H9 (cell line): ENCODE data around the gene DOK6. TPM values are rescaled to one million over a fixed set of nuclear protein-coding genes. Genes with fewer than 3 reads are reported as not detected.

Experiments used
- DNase-seq: peaks from one replicate; pipeline ENCODE4 v3.0.0-alpha.2; 2017
- H2AFZ ChIP-seq: one replicate; pipeline ENCODE4 v1.6.1; 2013; ENCODE audit warnings: mild to moderate bottlenecking, low read length, control low read depth, moderate library complexity
- H2AK5ac ChIP-seq: 2 replicates; pipeline ENCODE4 v1.6.1; 2013; ENCODE audit warnings: low read length, control low read depth, mixed read lengths; ENCODE audit not compliant: insufficient read length
- H2BK120ac ChIP-seq: one replicate; pipeline ENCODE4 v1.6.1; 2013; ENCODE audit warnings: low read depth, mild to moderate bottlenecking, low read length, control low read depth, inconsistent platforms; ENCODE audit not compliant: poor library complexity, severe bottlenecking
- H2BK12ac ChIP-seq: 2 replicates; pipeline ENCODE4 v1.6.1; 2013; ENCODE audit warnings: low read length, control low read depth, mixed read lengths, low read depth; ENCODE audit not compliant: insufficient read length
- H2BK15ac ChIP-seq: 2 replicates; pipeline ENCODE4 v1.6.1; 2013; ENCODE audit warnings: low read depth, low read length, control low read depth
- H2BK20ac ChIP-seq: one replicate; pipeline ENCODE4 v1.6.1; 2013; ENCODE audit warnings: low read depth, mild to moderate bottlenecking, low read length, control low read depth, inconsistent platforms; ENCODE audit not compliant: poor library complexity, severe bottlenecking
- H2BK5ac ChIP-seq: 2 replicates; pipeline ENCODE4 v1.6.1; 2013; ENCODE audit warnings: low read length, control low read depth, mixed read lengths; ENCODE audit not compliant: insufficient read length
- H3K14ac ChIP-seq: 2 replicates; pipeline ENCODE4 v1.6.1; 2013; ENCODE audit warnings: low read length, control low read depth; ENCODE audit not compliant: insufficient read depth
- H3K18ac ChIP-seq: 2 replicates; pipeline ENCODE4 v1.6.1; 2013; ENCODE audit warnings: low read depth, mild to moderate bottlenecking, mixed read lengths, low read length, control low read depth; ENCODE audit not compliant: insufficient read length
- H3K23ac ChIP-seq: 2 replicates; pipeline ENCODE4 v1.6.1; 2013; ENCODE audit warnings: low read length, control low read depth, mixed read lengths, low read depth; ENCODE audit not compliant: insufficient read length
- H3K23me2 ChIP-seq: 2 replicates; pipeline ENCODE4 v1.6.1; 2013; ENCODE audit warnings: low read depth, mild to moderate bottlenecking, mixed read lengths, low read length, control low read depth; ENCODE audit not compliant: insufficient read length, poor library complexity, severe bottlenecking
- H3K27ac ChIP-seq: 2 replicates; pipeline ENCODE4 v1.5.1; 2013; ENCODE audit warnings: low read length, control low read depth, mixed read lengths, low read depth; ENCODE audit not compliant: insufficient read length
- H3K27me3 ChIP-seq: 2 replicates; pipeline ENCODE4 v1.6.1; 2013; ENCODE audit warnings: low read length, control low read depth, inconsistent platforms; ENCODE audit not compliant: insufficient read depth
- H3K4ac ChIP-seq: 2 replicates; pipeline ENCODE4 v1.6.1; 2013; ENCODE audit warnings: low read depth, mild to moderate bottlenecking, control low read depth, inconsistent platforms, low read length, moderate library complexity
- H3K4me1 ChIP-seq: 2 replicates; pipeline ENCODE4 v1.6.1; 2013; ENCODE audit warnings: low read length, control low read depth, inconsistent platforms; ENCODE audit not compliant: insufficient read depth
- H3K4me2 ChIP-seq: 2 replicates; pipeline ENCODE4 v1.6.1; 2013; ENCODE audit warnings: low read length, control low read depth, mixed read lengths; ENCODE audit not compliant: insufficient read length, insufficient read depth
- H3K56ac ChIP-seq: 2 replicates; pipeline ENCODE4 v1.6.1; 2013; ENCODE audit warnings: low read depth, mild to moderate bottlenecking, mixed read lengths, low read length, control low read depth; ENCODE audit not compliant: insufficient read length
- H3K79me1 ChIP-seq: 2 replicates; pipeline ENCODE4 v1.6.1; 2013; ENCODE audit warnings: low read depth, mild to moderate bottlenecking, moderate library complexity, low read length, control low read depth, inconsistent platforms; ENCODE audit not compliant: insufficient read depth, poor library complexity, severe bottlenecking
- H3K79me2 ChIP-seq: 2 replicates; pipeline ENCODE4 v1.6.1; 2013; ENCODE audit warnings: low read length, control low read depth, inconsistent platforms; ENCODE audit not compliant: insufficient read depth
- H3K9ac ChIP-seq: 2 replicates; pipeline ENCODE4 v1.6.1; 2013; ENCODE audit warnings: low read length, control low read depth, mixed read lengths; ENCODE audit not compliant: insufficient read length; ENCODE audit errors: extremely low read depth
- H3K9me3 ChIP-seq: one replicate; pipeline ENCODE4 v1.6.1; 2013; ENCODE audit warnings: low read depth, low read length, inconsistent platforms; ENCODE audit not compliant: control insufficient read depth
- H3T11ph ChIP-seq: one replicate; pipeline ENCODE4 v1.6.1; 2013; ENCODE audit warnings: mild to moderate bottlenecking, low read length, control low read depth, inconsistent platforms
- H4K20me1 ChIP-seq: one replicate; pipeline ENCODE4 v1.6.1; 2013; ENCODE audit not compliant: control insufficient read depth, insufficient read length, insufficient read depth
- H4K5ac ChIP-seq: 2 replicates; pipeline ENCODE4 v1.6.1; 2013; ENCODE audit warnings: low read depth, mild to moderate bottlenecking, mixed read lengths, low read length, control low read depth; ENCODE audit not compliant: insufficient read length
- H4K8ac ChIP-seq: replicated peaks from 2 replicates; pipeline ENCODE4 v1.6.1; 2013; ENCODE audit warnings: low read length, control low read depth, mixed read lengths, low read depth; ENCODE audit not compliant: insufficient read length
- H4K91ac ChIP-seq: 2 replicates; pipeline ENCODE4 v1.6.1; 2013; ENCODE audit warnings: low read depth, mild to moderate bottlenecking, moderate library complexity, mixed read lengths, low read length, control low read depth; ENCODE audit not compliant: insufficient read length
- H3K27ac Mint-ChIP-seq, 3 experiments: 2 replicates in 2 of 3; 3 replicates in 1 of 3; pipeline ENCODE4 v1.8.0; 2020 to 2021; ENCODE audit warnings: mixed read lengths in 3 of 3, mild to moderate bottlenecking in 1 of 3, moderate library complexity in 1 of 3
- H3K27me3 Mint-ChIP-seq: 2 replicates; pipeline ENCODE4 v1.8.0; 2021; ENCODE audit warnings: low read depth, mild to moderate bottlenecking, moderate library complexity, mixed read lengths
- H3K36me3 Mint-ChIP-seq, 3 experiments: 2 replicates in 2 of 3; 3 replicates in 1 of 3; pipeline ENCODE4 v1.8.0; 2020 to 2021; ENCODE audit warnings: low read depth in 3 of 3, mixed read lengths in 3 of 3; ENCODE audit not compliant: insufficient read depth in 1 of 3
- H3K4me1 Mint-ChIP-seq, 2 experiments: 2 replicates each; pipeline ENCODE4 v1.8.0; 2020; ENCODE audit warnings: mixed read lengths in 2 of 2
- H3K4me3 Mint-ChIP-seq, 2 experiments: 2 replicates in 1 of 2; 3 replicates in 1 of 2; pipeline ENCODE4 v1.8.0; 2020 to 2021; ENCODE audit warnings: mild to moderate bottlenecking in 2 of 2, mixed read lengths in 2 of 2, moderate library complexity in 1 of 2
- H3K9me3 Mint-ChIP-seq, 2 experiments: 2 replicates in 1 of 2; 3 replicates in 1 of 2; pipeline ENCODE4 v1.8.0; 2020; ENCODE audit warnings: mild to moderate bottlenecking in 2 of 2, mixed read lengths in 2 of 2, moderate library complexity in 1 of 2
- WGBS: extraction: QIAGEN DNeasy Blood & Tissue Kit; methylation state at CpG from one replicate; pipeline ENCODE4 v1.1.7; 2013; ENCODE audit warnings: missing lambda C conversion rate, low lambda C conversion rate, mixed read lengths; ENCODE audit not compliant: insufficient read length; ENCODE audit errors: extremely low coverage; 5-methylcytosine and 5-hydroxymethylcytosine counted together
- total RNA-seq: library from RNA; stranded (reverse); gene quantifications from 2 replicates; pipeline ENCODE4 v1.2.1, GENCODE V29; 2021
- TF ChIP-seq, protein P1 (sequence below): fragments of 200-600 bp; sonication (generic); conservative IDR thresholded peaks from 3 replicates; pipeline ENCODE4 v1.8.0; 2021; ENCODE audit warnings: antibody characterized with exemption, mild to moderate bottlenecking

Gene DOK6
- total RNA-seq, 1 experiment from 2014 or later, result 0.20 TPM

DNA sequence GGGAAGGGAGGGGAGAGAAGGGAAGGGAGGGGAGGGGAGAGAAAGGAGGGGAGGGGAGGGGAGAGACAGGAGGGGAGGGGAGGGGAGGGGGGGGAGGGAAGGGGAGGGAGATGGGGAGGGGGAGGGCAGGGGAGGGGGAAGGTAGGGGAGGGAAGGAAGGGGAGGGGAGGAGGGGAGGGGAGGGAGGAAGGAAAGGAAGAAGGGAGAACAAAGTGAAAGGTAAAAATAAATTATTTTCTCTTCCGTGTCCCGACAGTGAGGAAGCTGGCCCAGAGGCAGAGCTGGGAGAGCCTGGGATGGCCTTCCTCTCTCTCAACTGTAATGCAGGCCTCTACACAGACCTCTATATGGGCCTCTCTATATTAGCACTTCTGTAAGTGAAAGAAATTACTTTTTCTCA lies 493.8 kb downstream of the DOK6 start:
- H3K27ac Mint-ChIP-seq, result no peak overlapping the region
- Histone ChIP-seq H3K27ac (no peak overlapping the region), H3K79me2 (no peaks in the 10 kb centered on the region), H3K27me3 (no peaks in the 10 kb centered on the region), H3K4ac (no peak overlapping the region), H2AK5ac (no peak overlapping the region), H2BK120ac (no peak overlapping the region), H3T11ph (no peak overlapping the region), H3K4me1 (no peaks in the 10 kb centered on the region), H4K20me1 (no peaks in the 10 kb centered on the region), H2BK20ac (no peak overlapping the region), H2BK15ac (no peak overlapping the region), H3K79me1 (no peaks in the 10 kb centered on the region), H3K4me2 (no peak overlapping the region), H4K8ac (no peak overlapping the region), H3K23ac (no peak overlapping the region), H4K91ac (no peak overlapping the region), H2AFZ (no peak overlapping the region), H3K9ac (no peak overlapping the region), H3K23me2 (no peaks in the 10 kb centered on the region), H3K14ac (no peak overlapping the region), H3K9me3 (no peaks in the 10 kb centered on the region), H3K18ac (no peak overlapping the region), H3K56ac (no peak overlapping the region), H2BK5ac (no peak overlapping the region), H4K5ac (no peak overlapping the region), H2BK12ac (no peak overlapping the region)
- DNase-seq, result no peak
- WGBS, result no CpG with 5 or more reads among the region's 2 CpGs
- no peaks in the 10 kb centered on the region for H3K27me3 Mint-ChIP-seq
- peaks cover 13 to 19% of the 10 kb centered on the region in 2 experiments for H3K4me1 Mint-ChIP-seq
- H3K4me3 Mint-ChIP-seq, result no peak overlapping the region
- TF ChIP-seq, protein P1, sequence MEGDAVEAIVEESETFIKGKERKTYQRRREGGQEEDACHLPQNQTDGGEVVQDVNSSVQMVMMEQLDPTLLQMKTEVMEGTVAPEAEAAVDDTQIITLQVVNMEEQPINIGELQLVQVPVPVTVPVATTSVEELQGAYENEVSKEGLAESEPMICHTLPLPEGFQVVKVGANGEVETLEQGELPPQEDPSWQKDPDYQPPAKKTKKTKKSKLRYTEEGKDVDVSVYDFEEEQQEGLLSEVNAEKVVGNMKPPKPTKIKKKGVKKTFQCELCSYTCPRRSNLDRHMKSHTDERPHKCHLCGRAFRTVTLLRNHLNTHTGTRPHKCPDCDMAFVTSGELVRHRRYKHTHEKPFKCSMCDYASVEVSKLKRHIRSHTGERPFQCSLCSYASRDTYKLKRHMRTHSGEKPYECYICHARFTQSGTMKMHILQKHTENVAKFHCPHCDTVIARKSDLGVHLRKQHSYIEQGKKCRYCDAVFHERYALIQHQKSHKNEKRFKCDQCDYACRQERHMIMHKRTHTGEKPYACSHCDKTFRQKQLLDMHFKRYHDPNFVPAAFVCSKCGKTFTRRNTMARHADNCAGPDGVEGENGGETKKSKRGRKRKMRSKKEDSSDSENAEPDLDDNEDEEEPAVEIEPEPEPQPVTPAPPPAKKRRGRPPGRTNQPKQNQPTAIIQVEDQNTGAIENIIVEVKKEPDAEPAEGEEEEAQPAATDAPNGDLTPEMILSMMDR, result no peak
- peaks cover 0 to 6% (median 0%) of the 10 kb centered on the region in 3 experiments; a peak in 2 of 7 replicates for H3K36me3 Mint-ChIP-seq
- peaks cover 0 to 4% of the 10 kb centered on the region in 2 experiments; a peak in 2 of 5 replicates for H3K9me3 Mint-ChIP-seq
